Measurements from ENCODE around the gene SPTBN2. TPM values are rescaled to one million over a fixed set of nuclear protein-coding genes. Genes with fewer than 3 reads are reported as not detected.

Gene SPTBN2
- total RNA-seq: 1.2 and 3.0 TPM in 2 replicates

GRCh38 chr11:66728693-66729385 is at the start of gene SPTBN2:
Gene SPTBN2 (minus strand): TSS chr11:66729216. CDS start chr11:66721240, 7,976 bp downstream.
- ATAC-seq (ENCODE audit: low read depth) (no peak), DNase-seq (no peak)
- Mint-ChIP-seq H3K27me3 (peaks cover 36% of the 10 kb centered on the region), H3K9me3 (no peaks in the 10 kb centered on the region), H3K27ac (peak within 1 kb of the TSS; percentile 13), H3K4me3 (peak within 1 kb of the TSS; percentile 87), H3K4me1 (peaks cover 18% of the 10 kb centered on the region), H3K36me3 (ENCODE audit: low read depth) (peaks cover 2% of the 10 kb centered on the region)
- CTCF ChIA-PET: no interaction called here
- POLR2A ChIA-PET: interaction anchor here (0.5 to 0.6 kb wide), 2 partner anchors 33 to 213 kb away, joined by 5 to 8 read pairs; no protein-coding TSS in a partner anchor
- intact Hi-C loops (cut with micrococcal nuclease): loop anchor here (2.0 to 5.0 kb wide), 2 partner anchors 16 to 228 kb away; partner anchors contain the start of gene PC
- TF ChIP-seq CTCF (IDR thresholded peaks at IDR 0.05): no peak

- H3K4me3 Mint-ChIP-seq: no peak overlapping the region
- TF ChIP-seq CTCF (IDR thresholded peaks at IDR 0.05): no peak
- CTCF ChIA-PET: no interaction called here
- POLR2A ChIA-PET: interaction anchor here (0.6 kb wide), 1 partner anchor 524 kb away, joined by 3 read pairs; no protein-coding TSS in a partner anchor
- DNase-seq (no peak), ATAC-seq (ENCODE audit: low read depth) (no peak)
- intact Hi-C loops (cut with micrococcal nuclease): loop anchor here (5.0 kb wide), 1 partner anchor 43 kb away; no protein-coding TSS in a partner anchor
- H3K4me1 Mint-ChIP-seq: peaks cover 8% of the 10 kb centered on the region
- no peaks in the 10 kb centered on the region for H3K9me3 Mint-ChIP-seq
- no peak overlapping the region for H3K27ac Mint-ChIP-seq
- no peaks in the 10 kb centered on the region for H3K27me3 Mint-ChIP-seq
- peaks cover 34% of the 10 kb centered on the region for H3K36me3 Mint-ChIP-seq (ENCODE audit: low read depth)
Observed at GRCh38 chr11:66768818-66769217, 39.8 kb upstream of the SPTBN2 start.

GRCh38 chr11:66768088-66768521 is 39.1 kb upstream of the SPTBN2 start:
- no peak for TF ChIP-seq CTCF (IDR thresholded peaks at IDR 0.05)
- DNase-seq (no peak), ATAC-seq (ENCODE audit: low read depth) (no peak)
- Mint-ChIP-seq H3K27me3 (no peaks in the 10 kb centered on the region), H3K36me3 (ENCODE audit: low read depth) (peaks cover 31% of the 10 kb centered on the region), H3K27ac (no peak overlapping the region), H3K4me3 (no peak overlapping the region), H3K4me1 (peaks cover 9% of the 10 kb centered on the region), H3K9me3 (no peaks in the 10 kb centered on the region)
- intact Hi-C loops (cut with micrococcal nuclease): loop anchor here (5.0 kb wide), 1 partner anchor 44 kb away; no protein-coding TSS in a partner anchor
- POLR2A ChIA-PET: no interaction called here
- CTCF ChIA-PET: no interaction called here

- no peaks in the 10 kb centered on the region for H3K9me3 Mint-ChIP-seq
- TF ChIP-seq CTCF (IDR thresholded peaks at IDR 0.05): no peak
- ATAC-seq (ENCODE audit: low read depth): no peak
- no peaks in the 10 kb centered on the region for H3K27me3 Mint-ChIP-seq
- CTCF ChIA-PET: no interaction called here
- DNase-seq: no peak
- POLR2A ChIA-PET: no interaction called here
- intact Hi-C loops (cut with micrococcal nuclease): loop anchor here (5.0 kb wide), 1 partner anchor 45 kb away; no protein-coding TSS in a partner anchor
- H3K36me3 Mint-ChIP-seq (ENCODE audit: low read depth): peaks cover 31% of the 10 kb centered on the region
- H3K4me3 Mint-ChIP-seq: no peak overlapping the region
- peaks cover 9% of the 10 kb centered on the region for H3K4me1 Mint-ChIP-seq
- H3K27ac Mint-ChIP-seq: no peak overlapping the region
Observed at GRCh38 chr11:66767666-66768065, 38.6 kb upstream of the SPTBN2 start.

GRCh38 chr11:66766681-66767080 is 37.7 kb upstream of the SPTBN2 start:
- Mint-ChIP-seq H3K9me3 (no peaks in the 10 kb centered on the region), H3K4me3 (no peak overlapping the region), H3K4me1 (peaks cover 9% of the 10 kb centered on the region), H3K27ac (no peak overlapping the region), H3K36me3 (ENCODE audit: low read depth) (peaks cover 33% of the 10 kb centered on the region), H3K27me3 (no peaks in the 10 kb centered on the region)
- ChIA-PET POLR2A (no interaction called here), CTCF (interaction anchor here (0.9 kb wide), 1 partner anchor 40 kb away, joined by 3 read pairs; no protein-coding TSS in a partner anchor)
- TF ChIP-seq CTCF (IDR thresholded peaks at IDR 0.05): no peak
- ATAC-seq (ENCODE audit: low read depth): no peak
- DNase-seq: no peak
- intact Hi-C loops (cut with micrococcal nuclease): loop anchor here (5.0 kb wide), 1 partner anchor 46 kb away; no protein-coding TSS in a partner anchor
